ENCODE measurements around the gene RIOK3.
"Not testable (repeated sequence)": the region's sequence is repeated elsewhere in the genome, so short reads cannot be mapped to it uniquely, and the experiment has no call there.

The RIOK3 gene

GRCh38 chr18:23498877-23499276, 45.8 kb downstream of the RIOK3 start:
- DNase-seq, result peak; percentile 79

- no peak for DNase-seq
Observed at GRCh38 chr18:23499291-23499781, 46.2 kb downstream of the RIOK3 start.

GRCh38 chr18:23501626-23502025, 48.5 kb downstream of the RIOK3 start:
- DNase-seq, result no peak

GRCh38 chr18:23502516-23503037, 49.5 kb downstream of the RIOK3 start:
- DNase-seq, result no peak

- peak; percentile 94 for DNase-seq
Observed at GRCh38 chr18:23503038-23503962, 50.2 kb downstream of the RIOK3 start, which contains the start of gene RMC1. Gene RMC1 (plus strand): TSS chr18:23503511. CDS start chr18:23503619, 108 bp downstream.

- no peak for DNase-seq
Observed at GRCh38 chr18:23503963-23504344, 50.9 kb downstream of the RIOK3 start.

GRCh38 chr18:23504720-23505119, 51.6 kb downstream of the RIOK3 start:
- DNase-seq, result peak; percentile 30

- DNase-seq, result no peak
Observed at GRCh38 chr18:23506393-23506792, 53.3 kb downstream of the RIOK3 start.

- DNase-seq, result not testable (repeated sequence)
Observed at GRCh38 chr18:23510923-23511322, 57.8 kb downstream of the RIOK3 start.

- DNase-seq, result not testable (repeated sequence)
Observed at GRCh38 chr18:23512216-23512615, 59.1 kb downstream of the RIOK3 start.

GRCh38 chr18:23512641-23513040, 59.6 kb downstream of the RIOK3 start:
- no peak for DNase-seq

- peak; percentile 83 for DNase-seq
Observed at GRCh38 chr18:23515911-23516546, 62.9 kb downstream of the RIOK3 start.

- no peak for DNase-seq
Observed at GRCh38 chr18:23519734-23520133, 66.6 kb downstream of the RIOK3 start.

GRCh38 chr18:23521271-23521670, 68.2 kb downstream of the RIOK3 start:
- no peak for DNase-seq

GRCh38 chr18:23521907-23522306, 68.8 kb downstream of the RIOK3 start:
- DNase-seq, result no peak

- DNase-seq, result no peak
Observed at GRCh38 chr18:23523429-23524212, 70.5 kb downstream of the RIOK3 start.

- no peak for DNase-seq
Observed at GRCh38 chr18:23524213-23524707, 71.2 kb downstream of the RIOK3 start.

- DNase-seq, result no peak
Observed at GRCh38 chr18:23526501-23527063, 73.5 kb downstream of the RIOK3 start.

GRCh38 chr18:23528580-23529472, 75.7 kb downstream of the RIOK3 start:
- no peak for DNase-seq

GRCh38 chr18:23529604-23530003, 76.5 kb downstream of the RIOK3 start:
- peak; percentile 16 for DNase-seq

- DNase-seq, result no peak
Observed at GRCh38 chr18:23530195-23530594, 77.1 kb downstream of the RIOK3 start.

Data from CD4-positive, alpha-beta T cell treated with Interleukin-4 for 4 hours (primary cell).